EL (cell line): ENCODE measurements around the gene ADAMTS2.

Experiments used
- DNase-seq: peaks from one replicate; pipeline ENCODE4 v3.0.0-alpha.2; 2016

Gene ADAMTS2

DNA sequence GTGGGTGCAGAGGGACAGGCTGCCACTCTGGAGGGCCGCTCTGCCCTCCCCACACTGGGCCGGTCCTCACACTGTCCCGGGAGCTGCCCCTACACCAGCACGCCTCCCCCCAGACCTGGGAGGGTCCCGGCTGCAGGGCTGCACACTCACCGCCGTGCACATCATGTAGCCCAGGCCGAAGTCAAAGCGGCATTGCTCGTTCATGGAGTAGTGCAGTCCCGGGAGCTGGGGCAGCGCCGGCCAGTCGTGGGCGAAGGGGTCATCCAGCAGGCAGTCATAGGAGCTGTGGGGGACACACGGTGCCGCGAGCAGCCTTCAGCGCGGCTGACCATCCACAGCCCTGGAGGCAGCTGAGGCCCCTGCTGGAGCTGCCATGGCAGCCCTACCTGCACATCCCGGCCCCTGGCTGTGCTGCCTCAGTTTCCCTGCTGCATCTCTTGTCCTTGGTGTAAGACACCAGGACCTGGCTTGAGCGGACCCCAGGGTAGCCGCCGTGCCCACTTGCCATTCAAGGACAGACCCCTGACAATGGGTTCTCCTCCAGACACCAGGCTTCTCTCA is 191.8 kb downstream of the ADAMTS2 start:
- DNase-seq: no peak

DNA sequence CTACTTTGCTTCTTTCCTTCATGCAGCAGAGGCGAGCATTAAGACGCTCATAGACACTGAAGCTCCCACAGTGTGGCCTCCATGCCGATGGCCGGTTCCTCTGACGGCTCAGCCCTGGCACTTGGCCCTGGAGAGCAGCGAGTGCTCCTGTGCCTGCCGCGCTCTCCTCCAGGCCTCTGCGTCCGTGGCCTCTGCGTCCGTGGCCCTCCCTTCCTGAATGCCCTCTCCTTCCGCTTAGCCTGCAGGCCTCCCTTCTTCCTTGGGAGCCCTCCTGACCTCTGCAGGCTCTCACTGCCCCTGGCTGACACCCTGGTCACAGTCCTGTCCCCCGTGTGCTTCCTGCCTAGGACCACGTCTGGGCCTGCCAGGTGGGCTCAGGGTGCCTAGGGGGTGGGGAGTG is 192.3 kb downstream of the ADAMTS2 start:
- no peak for DNase-seq

DNA sequence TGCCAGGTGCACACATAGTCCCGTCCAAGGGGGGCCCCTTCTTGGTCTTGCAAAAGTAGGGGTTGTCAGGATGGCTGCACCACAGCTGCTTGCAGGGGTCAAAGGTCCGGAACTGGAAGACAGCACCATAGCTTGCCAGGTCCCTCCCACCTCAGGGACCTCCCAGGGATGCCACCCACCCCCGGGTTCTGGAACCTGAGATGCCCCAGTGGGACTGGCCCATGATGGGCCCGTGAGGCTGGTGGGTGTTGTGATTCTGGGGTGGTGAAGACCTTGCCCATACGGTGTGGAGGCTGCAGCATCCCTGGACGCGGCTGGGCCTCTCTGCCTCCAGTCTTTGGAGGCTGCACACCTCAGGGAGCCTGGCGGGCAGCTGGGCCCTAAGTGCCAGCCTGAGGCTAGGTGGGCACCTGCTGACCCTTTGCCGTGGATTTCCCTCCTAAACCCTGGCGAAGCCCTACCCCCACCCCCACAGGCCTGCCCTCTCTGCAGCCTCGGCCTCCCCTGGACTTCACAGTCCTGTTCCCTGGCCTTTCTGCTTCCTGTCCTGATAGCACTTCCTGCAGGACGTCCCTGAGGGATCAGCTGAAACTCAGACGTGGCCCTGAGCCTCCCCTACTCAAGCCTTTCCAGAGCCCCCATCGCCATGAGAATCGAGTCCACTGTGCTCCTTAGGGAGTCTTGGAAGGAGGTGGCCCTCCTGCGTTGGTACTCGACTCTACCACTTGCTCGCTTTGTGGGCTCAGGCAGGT is 192.9 kb downstream of the ADAMTS2 start:
- DNase-seq: no peak

DNA sequence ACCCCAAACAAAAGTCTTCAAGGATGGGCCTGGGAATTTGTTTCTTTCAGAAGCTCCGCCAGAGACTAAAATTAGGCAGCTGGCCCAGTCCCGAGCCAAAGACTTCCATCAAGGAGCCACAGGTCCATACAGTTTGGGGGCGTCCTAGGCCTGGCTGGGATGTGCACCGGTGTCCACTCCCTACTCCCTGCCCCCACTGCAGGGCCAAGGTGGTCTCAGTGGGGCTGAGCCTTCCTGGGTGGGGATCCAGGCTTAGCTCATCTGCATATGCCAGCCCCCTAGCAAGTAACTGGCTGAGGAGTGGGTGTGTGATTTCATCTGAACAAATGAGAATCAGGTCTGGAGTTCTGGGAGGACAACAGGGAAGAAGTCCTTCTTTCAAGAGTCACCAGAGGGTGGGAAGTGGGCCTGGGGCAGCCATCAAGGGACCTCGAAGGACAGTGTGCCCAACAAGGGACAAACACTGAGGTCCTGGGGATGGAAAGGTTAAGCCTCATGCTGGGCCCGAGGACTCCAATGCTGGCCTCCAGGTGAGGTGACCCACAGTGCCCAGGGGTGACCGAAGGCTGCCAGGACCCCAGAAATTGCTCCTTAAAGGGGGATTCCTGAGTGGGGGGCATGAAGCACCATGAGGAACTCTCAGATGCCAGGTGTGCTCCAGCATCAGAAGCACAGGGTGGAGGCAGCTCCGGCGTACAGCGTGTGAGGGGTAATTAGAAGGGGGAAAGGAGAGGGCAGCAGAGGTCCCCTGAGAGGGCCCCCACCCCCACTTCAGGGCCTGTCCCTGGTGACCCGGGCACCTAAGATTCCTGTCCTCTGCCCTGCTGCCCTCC is 193.8 kb downstream of the ADAMTS2 start:
- DNase-seq: no peak

DNA sequence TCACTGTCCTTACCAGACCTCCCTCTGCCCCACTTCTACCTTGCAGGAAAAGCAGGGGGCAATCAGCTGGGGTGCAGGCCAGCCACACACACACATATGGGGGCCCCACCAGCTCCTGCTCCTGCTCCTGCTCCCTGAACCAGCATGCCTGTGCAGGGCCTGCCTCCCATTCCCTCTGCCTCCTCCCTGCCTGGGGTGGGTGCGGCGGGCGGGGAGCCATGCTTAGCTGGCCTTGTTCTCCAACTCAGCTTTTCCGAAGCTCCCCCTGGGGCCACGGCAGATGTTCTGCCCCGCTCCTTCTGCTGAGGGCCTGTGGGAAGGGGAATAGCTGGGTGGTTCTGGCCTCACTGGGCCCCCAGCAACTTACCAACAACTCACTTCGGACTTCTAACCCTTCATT is 195.2 kb downstream of the ADAMTS2 start:
- no peak for DNase-seq

DNA sequence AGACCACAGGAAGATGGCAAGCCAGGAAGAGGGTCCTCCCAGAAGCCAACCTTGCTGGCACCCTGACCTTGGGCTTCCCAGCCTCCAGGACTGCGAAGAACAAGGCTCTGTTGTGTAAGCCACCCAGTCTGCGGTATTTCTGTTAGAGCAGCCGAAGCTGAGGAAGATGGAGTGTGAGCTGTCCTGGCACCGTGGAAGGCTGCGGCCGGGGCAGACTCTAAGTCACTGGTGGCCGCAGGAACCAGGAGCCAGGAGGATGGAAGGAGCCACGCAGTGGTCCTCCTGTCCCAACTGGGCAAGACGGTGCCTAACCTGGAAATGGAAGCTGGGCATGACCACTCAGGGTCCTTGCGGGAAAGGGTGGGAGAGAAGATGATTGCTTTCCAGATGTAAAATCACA is 196.0 kb downstream of the ADAMTS2 start:
- no peak for DNase-seq

DNA sequence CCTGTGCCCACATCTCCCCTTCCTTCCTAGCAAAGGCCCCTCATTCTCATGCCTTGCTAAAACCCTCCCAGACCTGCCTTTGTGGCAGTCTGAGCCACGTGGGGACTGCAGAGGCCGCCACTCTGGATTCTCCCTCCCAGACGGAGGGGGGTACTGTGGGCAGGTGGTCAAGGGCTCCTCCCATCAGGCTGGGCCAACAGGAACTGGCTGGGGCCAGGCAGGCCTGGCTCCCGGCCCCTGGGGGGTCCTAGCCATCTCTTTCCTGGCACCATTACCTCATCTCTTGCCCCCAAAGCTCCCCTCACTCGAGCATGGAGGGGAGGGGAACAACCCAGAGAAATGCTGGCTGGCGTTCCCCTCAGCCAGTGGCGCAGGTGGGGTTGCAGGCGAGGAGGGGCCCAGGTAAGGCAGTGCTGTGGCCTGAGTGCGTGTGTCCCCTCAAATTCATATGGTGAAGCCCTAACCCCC is 196.5 kb downstream of the ADAMTS2 start:
- DNase-seq: no peak

DNA sequence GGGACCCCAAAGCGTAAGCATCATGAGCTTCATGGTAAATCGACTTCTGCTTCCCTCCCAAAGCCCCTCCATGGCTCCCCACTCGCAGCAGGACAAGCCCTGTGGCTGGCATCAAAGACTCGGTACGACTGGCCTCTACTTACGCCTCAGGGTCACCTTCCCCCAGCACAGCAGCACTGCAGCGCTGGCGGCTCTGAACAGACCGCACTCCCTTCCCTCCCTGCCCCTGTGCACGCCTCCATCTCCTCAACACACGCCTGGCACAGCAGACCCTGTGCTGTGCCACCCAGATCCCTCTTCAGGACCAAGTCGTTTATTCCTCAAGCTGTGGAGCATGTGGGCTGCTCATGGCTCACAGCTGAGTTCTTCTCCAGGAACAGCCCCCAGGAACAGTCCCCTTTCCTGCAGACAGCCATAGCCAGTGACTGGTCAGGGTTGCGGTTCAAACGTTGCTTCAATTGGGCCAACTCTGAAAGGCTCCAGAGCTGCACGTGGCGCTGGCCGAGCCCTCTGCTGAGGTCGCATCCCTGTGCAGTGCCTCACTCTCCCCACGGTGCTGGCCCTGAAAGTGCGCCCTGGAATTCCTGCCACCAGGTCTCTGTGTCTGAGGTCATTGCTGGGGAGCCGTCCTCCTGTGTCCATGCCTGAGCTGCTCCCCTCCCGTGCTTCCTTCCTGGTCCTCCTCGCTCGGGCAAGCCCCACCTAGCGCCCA is 197.1 kb downstream of the ADAMTS2 start:
- DNase-seq: no peak

DNA sequence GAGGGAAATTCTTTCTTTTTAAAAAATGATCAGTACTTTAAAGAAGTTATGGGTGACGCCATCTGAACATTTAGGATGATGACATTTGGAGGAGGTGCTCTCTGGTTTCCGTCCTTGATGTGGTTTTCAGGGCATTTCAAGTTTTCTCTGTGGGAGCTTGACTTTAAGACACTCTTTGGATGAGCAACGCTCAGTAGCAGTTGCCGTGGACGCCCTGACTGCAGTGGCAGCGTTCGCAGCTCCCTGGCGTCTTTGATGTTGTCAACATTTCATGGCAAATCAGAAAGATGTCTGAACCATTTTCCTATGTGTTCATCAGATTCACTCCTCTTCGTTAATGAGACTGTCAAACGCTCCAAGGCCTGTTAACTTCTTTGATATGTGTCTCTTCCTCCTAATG is 199.0 kb downstream of the ADAMTS2 start:
- DNase-seq: no peak

DNA sequence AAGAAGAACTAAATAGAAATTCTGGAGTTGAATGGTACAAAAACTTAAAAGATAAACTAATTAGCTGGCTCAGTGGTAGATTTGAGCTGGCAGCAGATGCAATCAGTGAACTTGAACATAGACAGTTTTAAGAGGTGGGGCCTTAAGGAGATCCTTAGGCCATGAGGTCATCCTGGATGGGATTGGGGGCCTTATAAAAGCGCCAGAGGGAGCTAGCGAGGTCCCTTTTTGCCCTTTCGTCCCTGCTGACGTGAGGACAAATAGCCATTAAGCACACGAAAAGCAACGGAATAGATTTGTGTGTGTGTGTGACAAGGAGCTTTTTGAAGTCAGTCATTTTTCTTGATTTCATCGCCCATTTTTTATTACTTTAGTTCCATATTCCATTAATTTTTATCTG is 201.8 kb downstream of the ADAMTS2 start:
- peak; percentile 72 for DNase-seq

DNA sequence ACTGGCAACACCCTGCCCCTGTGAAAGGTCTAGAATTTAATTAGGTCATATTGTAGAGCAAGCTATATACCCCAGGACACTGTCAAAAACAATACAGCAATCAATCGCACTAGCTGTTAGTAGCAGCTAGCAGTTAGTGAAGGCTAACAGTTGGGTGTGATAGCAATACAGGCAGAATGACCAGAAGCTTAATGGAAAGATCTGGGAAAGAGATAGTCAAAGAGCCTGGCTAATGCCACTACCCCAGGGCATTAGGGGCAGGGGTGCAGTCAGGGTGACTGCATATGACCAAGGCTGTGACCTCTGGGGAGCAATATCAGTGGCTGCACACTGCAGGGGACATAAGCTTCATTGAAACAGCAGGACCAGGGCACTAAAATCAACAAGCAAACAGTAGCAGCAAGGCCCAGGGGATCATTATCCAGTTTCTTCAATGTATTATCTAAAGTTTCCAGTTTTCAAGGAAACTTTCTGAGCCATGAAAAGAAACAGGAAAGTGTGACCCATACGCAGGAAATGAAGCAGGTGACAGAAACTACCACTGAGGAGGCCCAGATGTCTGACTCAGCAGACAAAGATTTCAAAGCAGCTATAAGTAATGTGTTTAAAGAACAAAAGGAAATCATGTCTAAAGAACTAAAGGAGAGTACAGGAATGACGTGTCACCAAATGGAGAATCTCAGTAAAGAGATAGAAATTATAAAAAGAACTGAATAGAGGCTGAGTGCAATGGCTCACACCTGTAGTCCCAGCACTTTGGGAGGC is 202.6 kb downstream of the ADAMTS2 start:
- DNase-seq: peak; percentile 86

DNA sequence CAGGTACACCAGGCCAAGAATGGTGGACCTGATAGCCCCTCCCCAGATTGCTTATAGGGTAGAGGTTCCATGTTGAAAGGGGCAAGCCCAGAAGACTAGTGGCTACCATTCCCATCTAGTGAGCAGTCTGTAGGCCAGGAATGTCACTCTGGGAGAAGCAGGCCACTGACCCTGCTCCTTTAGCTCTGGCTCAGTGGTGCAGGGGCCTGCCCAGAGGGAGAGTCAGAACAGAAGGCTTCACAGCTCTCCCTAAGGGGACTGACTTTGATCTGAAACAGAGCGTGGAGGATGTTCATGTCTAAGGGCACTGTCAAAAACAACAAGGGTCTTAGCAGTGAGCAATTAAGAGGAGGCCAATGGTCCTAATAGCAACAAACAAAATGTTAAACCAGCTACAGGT is 203.4 kb downstream of the ADAMTS2 start:
- DNase-seq: no peak

DNA sequence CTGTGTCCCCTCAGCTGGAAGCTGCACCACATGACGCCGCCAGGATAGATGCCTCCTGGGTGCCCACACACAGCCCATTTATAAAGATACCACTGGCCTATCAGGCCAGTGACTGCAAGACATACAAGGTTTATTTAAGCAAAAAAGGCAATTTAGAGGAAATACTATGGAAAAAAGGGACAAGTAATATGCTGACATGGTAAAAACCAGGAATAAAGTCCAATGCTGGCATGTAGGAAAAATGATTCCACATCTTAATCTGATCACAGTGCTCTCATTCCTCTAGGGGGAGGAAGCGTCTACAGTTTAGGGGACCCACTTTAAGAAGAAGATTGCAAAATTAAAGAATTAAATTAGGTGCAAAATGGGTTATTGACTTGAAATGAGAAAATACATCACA is 205.0 kb downstream of the ADAMTS2 start:
- no peak for DNase-seq

DNA sequence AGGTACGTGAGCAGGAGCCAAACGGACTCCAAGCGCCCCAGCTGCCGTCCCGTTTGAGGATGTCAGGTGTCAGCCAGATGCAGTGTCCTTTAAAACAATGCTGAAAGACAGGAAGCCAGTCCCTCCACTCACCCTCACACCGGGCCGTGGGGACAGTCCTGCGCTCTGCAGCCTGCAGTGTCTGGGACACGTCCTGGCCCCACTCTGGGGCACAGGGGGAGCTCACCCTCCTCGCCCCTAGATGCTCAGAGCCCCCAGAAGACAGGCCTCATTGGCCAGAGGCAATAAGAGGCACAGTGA is 205.4 kb downstream of the ADAMTS2 start:
- no peak for DNase-seq

DNA sequence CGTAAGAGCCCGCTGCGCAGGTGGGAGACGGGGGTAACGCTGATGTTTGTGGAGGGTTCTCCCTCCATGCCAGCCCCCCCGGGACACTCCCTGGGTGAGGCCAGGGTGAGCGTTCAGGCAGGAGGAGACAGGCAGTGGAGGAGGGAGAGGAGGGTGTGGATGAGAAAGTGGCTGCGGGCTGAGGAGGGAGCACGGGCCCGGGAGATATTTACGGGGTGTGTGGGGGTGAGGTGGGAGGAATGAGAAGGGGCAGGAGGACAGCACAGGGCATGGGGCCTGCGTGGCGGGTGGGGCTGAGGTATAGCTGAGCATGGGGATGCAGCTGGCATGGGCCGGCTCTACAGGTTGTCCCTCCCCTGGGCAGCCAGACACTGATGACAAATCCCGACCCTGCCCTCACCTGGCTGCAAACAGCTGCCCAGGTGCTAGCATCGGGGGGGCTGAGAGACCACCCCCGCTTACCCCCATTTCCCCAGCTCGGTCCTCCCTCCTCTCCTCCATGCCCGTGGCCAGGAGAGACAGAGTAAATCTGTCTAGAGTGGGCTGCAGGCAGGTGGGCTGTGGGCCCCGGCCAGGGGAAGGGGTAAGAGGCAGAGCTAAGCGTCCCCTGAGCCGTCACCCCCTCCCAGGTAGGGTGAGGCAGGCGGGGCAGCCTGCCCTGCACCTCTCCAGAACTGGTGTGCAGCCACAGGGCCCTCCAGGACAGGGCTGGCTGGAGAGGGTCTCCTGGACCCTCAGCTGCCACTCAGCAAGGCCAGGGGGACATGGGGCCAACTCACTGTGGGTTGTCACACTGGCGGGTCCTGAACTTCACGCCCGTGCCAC is 205.9 kb downstream of the ADAMTS2 start:
- DNase-seq: no peak

DNA sequence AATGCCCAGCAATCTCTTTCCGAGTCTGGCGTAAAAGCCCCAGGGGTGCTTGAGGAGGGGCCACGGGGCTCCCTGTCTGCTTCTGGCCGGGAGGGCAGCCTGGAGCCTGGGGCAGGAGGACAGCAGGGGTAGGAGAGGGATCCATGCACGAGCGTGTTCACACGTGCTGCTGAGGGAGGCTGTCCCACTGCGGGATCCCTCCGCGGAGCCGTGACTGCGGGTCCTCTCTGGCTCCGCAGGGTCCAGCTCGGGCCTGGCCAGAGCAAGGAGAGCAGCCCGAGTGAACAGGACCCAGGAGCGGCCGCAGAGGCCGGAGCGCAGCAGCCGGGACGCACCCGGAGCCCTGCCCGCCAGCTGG is 206.7 kb downstream of the ADAMTS2 start:
- DNase-seq: no peak

DNA sequence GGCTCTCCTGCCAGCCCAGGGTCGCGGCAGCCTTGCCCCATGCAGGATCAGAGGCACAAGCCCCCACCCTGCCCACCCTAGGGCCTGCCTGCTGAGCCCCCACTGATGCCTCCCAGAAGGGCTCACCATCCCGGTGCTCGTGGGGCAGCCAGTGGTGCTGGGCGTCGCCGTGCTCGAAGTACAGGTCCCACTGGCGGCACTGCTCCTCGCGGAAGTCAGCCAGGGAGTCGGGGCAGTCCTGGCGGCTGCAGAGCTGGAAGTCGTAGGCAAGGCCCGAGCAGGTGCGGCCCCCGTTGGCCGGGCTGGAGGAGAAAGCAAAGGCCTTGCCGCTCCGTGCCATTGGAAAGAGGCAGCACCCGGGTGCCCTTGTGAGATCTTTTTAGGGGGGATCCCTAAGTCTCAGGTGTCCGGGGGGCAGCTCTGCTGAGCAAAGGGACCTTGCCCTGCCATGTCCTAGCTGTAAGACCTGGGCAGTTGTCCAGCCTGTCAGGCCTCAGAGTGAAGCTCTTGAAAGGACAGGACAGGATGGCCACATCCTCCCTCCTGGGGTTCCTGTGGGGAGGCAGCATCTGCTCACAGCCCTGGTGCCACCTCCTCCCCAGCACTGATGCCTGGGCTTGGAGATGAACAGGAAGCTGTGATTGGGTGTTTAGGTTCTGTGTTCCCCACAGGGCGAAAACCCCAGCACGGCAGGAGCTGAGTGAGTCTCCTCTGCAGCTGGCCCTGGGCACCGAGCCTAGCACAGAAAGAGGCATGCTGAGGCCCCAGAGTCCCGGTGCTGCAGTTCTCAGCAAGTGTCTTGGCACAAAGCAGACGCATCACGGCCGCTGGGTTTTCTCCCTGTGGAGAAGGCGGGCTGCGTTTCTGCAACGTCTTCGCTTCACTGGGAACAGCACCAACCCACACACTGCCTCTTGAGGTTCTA is 207.4 kb downstream of the ADAMTS2 start:
- no peak for DNase-seq

DNA sequence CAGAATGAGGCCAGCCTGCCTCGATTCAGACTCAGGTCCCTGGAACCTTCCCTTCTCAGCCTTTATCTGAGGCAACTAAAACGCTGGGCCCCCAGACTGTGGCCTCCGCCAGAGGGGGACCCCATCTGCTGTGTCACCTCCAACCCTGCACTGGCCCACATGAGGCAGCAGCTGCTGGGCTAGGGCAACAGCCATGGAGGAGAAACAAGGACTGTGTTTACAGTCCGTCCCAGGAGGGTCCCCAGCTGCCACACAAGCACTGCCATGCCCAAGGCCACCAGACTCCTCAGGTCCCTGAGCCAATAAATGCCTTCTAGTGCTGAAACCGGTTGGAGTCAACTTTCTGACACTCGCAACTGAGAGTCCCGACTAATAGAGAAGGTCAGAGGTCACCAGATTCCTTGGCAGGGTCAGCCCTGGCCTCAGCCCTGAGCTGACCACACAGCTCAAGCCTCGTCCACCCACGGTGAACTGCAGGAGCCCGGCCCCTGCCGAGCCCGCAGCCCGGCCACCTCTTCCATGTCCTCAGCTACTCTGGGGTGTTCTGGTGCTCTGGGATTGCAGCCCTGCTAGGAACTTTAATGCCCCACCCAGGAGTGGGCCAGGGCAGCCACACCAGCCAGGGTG is 208.1 kb downstream of the ADAMTS2 start:
- no peak for DNase-seq

DNA sequence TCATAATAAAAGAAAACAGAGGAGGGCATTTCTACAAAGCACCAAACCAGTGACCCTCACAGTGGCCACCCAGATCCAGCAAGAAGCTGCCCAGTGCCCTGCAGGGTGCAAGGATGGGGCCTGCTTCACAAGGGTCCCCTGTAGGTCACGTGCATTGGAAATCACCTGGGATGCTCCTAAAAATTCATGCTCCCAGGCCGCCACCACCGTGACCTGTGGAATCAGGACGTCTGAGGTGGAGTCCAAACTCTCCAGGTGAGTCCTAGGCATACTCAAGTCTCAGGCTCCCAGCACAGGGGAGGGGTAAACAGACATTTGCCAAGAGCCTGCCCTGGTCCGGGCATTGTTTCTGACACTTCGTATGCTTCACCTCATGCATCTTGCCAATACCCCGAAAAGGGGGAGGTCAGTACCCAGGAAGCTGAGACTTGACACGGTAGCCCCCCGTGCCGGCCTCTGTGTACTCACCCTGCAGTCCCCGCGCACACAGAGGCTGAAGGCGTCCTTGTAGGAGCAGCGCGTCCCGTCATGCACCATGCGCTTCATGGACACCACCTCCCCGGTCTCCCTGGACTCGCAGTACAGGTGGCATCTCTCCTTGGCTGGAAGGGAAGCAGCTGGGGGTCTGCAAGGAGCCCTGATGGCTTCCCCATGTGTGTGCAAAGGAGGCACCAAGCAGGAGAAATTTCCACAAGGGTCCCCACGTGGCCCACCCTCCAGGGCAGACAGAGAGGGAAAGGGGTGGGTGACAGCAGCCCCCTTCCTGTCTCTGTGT is 209.6 kb downstream of the ADAMTS2 start:
- no peak for DNase-seq
